Mononuclear cell (primary cell): ENCODE results near the gene ANKRD12. TPM values are rescaled to one million over a fixed set of nuclear protein-coding genes. Genes with fewer than 3 reads are reported as not detected.

Source experiments
- H3K27me3 ChIP-seq: 2 replicates; pipeline ENCODE4 v1.6.0; 2011; ENCODE audit warnings: low read length, control low read depth; ENCODE audit not compliant: insufficient read depth
- H3K4me1 ChIP-seq: 2 replicates; pipeline ENCODE4 v1.5.1; 2011; ENCODE audit warnings: mild to moderate bottlenecking, low read length, control low read depth; ENCODE audit not compliant: insufficient read depth
- H3K4me3 ChIP-seq: 2 replicates; pipeline ENCODE4 v1.5.1; 2011; ENCODE audit warnings: mild to moderate bottlenecking, low read length, moderate library complexity
- H3K9me3 ChIP-seq: 2 replicates; pipeline ENCODE4 v1.5.1; 2011; ENCODE audit warnings: low read depth, mild to moderate bottlenecking, control low read depth, low read length
- total RNA-seq: library from RNA; depleted of rRNA; stranded (reverse); fragments of >200 nt; gene quantifications from one replicate; pipeline ENCODE4 v1.2.3, GENCODE V29; 2012

Gene ANKRD12
- total RNA-seq, 1 donor, result 287 TPM

DNA sequence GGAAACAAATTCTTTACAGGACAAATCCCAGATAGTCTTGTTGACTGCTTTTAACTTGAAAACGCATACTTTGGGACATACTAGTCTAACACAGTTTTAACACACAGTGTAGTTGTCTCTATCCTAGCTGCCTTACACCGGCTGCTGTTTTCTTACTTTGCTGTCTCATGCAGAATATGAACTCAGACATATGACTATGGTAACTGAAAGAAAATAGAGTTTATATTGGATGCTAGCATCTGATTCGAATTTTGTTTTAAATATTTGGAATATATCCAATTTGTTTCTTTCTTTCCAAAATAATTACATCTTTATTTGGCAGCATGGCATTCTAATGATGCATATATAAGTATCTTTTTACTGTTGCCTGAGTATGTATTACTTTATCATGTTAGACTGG lies 69.8 kb downstream of the ANKRD12 start:
- Histone ChIP-seq H3K9me3 (no peaks in the 10 kb centered on the region), H3K4me1 (peaks cover 9% of the 10 kb centered on the region), H3K4me3 (no peak overlapping the region), H3K27me3 (no peaks in the 10 kb centered on the region)

DNA sequence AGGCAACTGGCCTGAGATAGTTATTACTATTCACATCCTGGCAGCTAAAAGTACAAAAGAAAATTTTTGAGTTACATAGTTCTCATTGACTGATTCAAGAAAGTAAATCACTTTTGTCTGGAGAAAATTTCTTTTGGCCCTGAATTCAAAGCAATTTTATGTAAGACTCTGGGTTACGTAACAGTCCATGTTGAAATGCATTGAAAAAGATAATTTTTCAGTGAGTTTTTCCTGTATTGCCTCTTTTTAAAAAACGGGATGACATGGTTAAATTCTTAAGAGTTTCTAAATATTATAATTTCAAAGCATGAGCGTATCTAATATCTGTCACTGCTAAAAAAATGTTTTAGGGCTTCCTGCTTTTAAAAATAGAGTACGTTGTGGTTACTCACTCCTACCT lies 72.7 kb downstream of the ANKRD12 start:
- H3K9me3 ChIP-seq, result no peaks in the 10 kb centered on the region
- H3K4me3 ChIP-seq, result no peak overlapping the region
- H3K4me1 ChIP-seq, result peaks cover 9% of the 10 kb centered on the region
- H3K27me3 ChIP-seq, result no peaks in the 10 kb centered on the region

DNA sequence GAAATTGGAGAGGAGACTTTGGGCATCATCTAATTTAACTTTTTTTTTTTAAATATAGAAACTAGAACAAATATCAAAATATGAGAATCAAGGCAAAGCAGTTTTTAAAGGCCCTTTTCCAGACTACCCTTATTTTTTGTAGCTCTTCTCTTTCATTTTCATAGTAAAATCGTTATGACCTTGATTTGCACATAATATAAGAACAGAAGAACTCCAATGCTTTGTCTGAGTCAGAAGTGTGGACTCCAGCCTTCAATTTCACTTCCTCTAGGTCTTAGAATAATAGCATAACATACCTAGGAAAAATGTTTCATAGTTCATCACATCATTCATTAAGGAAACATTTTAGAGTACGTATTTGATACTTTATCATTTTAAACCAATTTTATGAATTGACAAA lies 74.4 kb downstream of the ANKRD12 start:
- Histone ChIP-seq H3K9me3 (no peaks in the 10 kb centered on the region), H3K4me1 (peaks cover 9% of the 10 kb centered on the region), H3K4me3 (no peak overlapping the region), H3K27me3 (no peaks in the 10 kb centered on the region)

GRCh38 chr18:9211955-9212354 lies 75.4 kb downstream of the ANKRD12 start:
- H3K4me1 ChIP-seq, result peaks cover 9% of the 10 kb centered on the region
- H3K9me3 ChIP-seq, result no peaks in the 10 kb centered on the region

GRCh38 chr18:9215221-9215933 lies 78.8 kb downstream of the ANKRD12 start:
- Histone ChIP-seq H3K27me3 (no peaks in the 10 kb centered on the region), H3K9me3 (no peaks in the 10 kb centered on the region), H3K4me3 (no peak overlapping the region), H3K4me1 (peaks cover 2% of the 10 kb centered on the region)

More at GRCh38 chr18:9211955-9212354, 75.4 kb downstream of the ANKRD12 start:
- Histone ChIP-seq H3K27me3 (no peaks in the 10 kb centered on the region), H3K4me3 (no peak overlapping the region)

DNA sequence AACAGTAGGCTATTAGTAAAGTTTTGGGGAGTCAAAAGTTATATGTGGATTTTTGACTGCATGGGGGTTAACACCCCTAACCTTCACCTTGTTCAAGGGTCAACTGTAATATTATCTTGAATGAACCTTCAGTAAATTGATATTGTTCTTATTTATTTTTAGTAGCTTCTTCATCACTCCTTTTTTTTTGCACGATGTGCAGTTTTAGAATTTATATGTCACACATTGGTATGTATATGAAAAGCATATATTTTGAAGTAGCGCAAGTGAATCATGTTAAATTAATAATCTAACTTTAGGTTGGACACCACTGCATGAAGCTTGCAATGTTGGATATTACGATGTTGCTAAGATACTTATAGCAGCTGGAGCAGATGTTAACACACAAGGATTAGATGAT lies 79.9 kb downstream of the ANKRD12 start:
- H3K9me3 ChIP-seq, result no peaks in the 10 kb centered on the region
- no peaks in the 10 kb centered on the region for H3K27me3 ChIP-seq
- H3K4me1 ChIP-seq, result no peaks in the 10 kb centered on the region
- H3K4me3 ChIP-seq, result no peak overlapping the region

DNA sequence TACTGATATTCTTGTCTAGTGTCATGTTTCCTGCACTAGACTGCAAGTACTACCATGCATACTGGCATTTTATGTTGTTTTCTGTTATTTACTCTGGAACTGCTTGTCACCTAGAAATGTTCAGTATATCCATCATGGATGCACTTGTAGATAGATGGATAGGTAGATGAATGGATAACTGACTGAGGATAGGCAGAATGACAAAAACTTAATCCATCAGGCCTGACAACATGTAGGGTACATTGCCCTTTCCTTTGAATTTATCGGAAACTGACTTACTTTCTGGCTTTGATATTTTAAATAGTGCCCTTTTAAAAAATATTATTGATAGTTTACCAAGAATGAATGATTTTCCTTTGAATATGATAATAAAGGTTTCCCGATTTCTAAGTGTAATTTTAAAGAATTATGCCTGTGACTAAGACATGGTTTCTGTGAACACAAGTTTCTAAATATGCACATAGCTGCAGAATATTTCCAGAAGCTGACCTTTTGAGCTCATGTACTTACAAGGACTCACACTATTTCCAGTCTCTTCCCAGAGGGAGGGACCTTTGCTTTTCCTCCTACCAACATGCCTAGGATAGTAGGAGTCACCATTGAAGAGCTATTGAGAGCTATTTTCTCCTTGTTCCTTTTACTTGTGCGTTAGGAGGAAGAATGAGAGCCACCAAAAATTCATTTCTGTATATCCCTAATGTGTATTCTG lies 81.3 kb downstream of the ANKRD12 start:
- H3K4me3 ChIP-seq, result no peak overlapping the region
- H3K4me1 ChIP-seq, result no peaks in the 10 kb centered on the region
- H3K9me3 ChIP-seq, result no peaks in the 10 kb centered on the region
- no peaks in the 10 kb centered on the region for H3K27me3 ChIP-seq

- H3K27me3 ChIP-seq, result no peaks in the 10 kb centered on the region
- H3K9me3 ChIP-seq, result no peaks in the 10 kb centered on the region
- no peaks in the 10 kb centered on the region for H3K4me1 ChIP-seq
- H3K4me3 ChIP-seq, result no peak overlapping the region
These were observed 84.5 kb downstream of the ANKRD12 start for GRCh38 chr18:9221040-9221439.

DNA sequence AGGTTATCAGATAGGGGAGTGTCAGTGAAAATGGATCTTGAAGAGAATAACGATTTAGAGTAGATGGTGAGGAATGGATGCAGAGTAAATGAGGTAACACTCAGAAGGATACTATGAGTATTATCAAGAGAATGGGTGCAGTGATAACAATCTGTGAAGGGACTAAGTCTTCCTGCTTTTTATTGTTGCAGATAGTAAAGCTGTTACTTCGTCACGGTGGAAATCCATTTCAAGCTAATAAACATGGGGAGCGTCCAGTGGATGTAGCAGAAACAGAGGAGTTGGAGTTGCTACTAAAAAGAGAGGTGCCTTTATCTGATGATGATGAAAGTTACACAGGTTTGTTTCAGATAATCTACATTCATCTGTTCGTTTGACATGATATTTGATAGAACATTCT lies 85.1 kb downstream of the ANKRD12 start:
- Histone ChIP-seq H3K4me1 (no peaks in the 10 kb centered on the region), H3K4me3 (no peak overlapping the region), H3K27me3 (no peaks in the 10 kb centered on the region), H3K9me3 (no peaks in the 10 kb centered on the region)

DNA sequence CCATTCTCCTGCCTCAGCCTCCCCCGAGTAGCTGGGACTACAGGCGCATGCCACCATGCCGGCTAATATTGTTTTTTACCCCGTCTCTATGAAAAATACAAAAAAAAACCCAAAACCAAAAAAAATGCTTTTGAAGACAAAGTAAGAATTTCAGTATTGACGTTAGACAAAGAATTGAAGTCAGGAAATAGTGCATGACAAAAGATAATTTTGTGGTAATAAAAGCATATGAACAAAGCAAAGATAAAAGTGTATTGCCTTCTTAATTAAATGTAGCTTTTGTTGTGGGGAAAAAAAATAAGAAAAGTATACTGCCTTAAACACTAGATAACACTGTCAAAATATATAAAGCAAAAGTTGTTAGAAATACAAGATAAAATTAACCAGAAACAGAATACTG lies 86.8 kb downstream of the ANKRD12 start:
- H3K9me3 ChIP-seq, result no peaks in the 10 kb centered on the region
- H3K4me3 ChIP-seq, result no peak overlapping the region
- no peaks in the 10 kb centered on the region for H3K27me3 ChIP-seq
- H3K4me1 ChIP-seq, result no peaks in the 10 kb centered on the region

GRCh38 chr18:9226463-9226862 lies 89.9 kb downstream of the ANKRD12 start:
- no peaks in the 10 kb centered on the region for H3K4me1 ChIP-seq
- no peaks in the 10 kb centered on the region for H3K9me3 ChIP-seq
- no peaks in the 10 kb centered on the region for H3K27me3 ChIP-seq

GRCh38 chr18:9231852-9232486 lies 95.4 kb downstream of the ANKRD12 start:
- H3K9me3 ChIP-seq, result peaks cover 10% of the 10 kb centered on the region
- no peak overlapping the region for H3K4me3 ChIP-seq
- H3K27me3 ChIP-seq, result no peaks in the 10 kb centered on the region
- no peaks in the 10 kb centered on the region for H3K4me1 ChIP-seq

More at GRCh38 chr18:9226463-9226862, 89.9 kb downstream of the ANKRD12 start:
- H3K4me3 ChIP-seq, result no peak overlapping the region

DNA sequence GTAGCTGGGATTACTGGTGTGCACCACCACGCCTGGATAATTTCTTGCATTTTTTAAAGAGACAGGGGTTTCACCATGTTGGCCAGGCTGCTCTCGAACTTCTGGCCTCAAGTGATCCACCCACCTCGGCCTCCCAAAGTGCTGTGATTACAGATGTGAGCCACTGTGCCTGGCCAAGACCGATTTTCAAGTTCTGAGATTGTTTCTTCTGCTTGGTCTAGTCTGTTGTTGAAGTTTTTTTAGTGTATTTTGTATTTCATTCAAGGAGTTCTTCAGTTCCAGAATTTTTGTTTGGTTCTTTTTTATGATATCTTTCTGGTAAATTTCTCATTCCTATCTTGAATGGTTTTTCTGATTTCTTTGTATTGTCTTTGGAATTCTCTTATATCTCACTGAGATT lies 96.4 kb downstream of the ANKRD12 start:
- H3K4me1 ChIP-seq, result peaks cover 4% of the 10 kb centered on the region
- H3K4me3 ChIP-seq, result no peak overlapping the region
- no peaks in the 10 kb centered on the region for H3K27me3 ChIP-seq
- H3K9me3 ChIP-seq, result peaks cover 10% of the 10 kb centered on the region

DNA sequence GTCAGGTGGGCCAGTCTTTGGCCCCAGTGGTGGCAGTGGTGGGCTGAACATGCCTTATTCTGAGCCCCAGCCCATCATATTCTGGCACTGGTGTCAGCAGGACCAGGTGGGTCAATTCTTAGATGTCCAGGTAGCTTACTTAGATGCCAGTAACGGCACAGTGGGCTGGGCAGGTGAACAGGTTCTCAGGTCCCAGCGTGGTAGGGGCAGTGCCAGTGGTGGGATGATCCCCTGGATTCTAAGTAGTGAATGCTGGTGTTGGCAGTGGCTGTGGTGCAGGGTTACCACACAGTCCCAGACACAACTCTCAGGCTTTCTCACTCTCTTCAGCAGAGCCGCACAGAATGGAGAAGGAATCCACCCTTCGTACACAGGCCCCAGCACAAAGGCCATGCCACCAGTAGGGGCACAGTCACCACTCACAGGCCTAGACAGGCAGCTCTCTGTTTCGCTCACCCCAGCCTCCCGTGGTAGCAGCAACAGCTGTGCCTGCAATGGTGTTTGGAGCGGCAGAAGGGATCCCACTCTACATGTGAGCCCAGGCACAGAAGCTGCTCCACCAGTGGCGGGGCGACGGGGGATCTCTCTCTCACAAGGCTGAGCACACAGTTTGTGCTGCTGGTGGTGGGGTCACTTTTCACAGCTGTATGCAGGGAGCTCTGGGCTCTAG lies 97.3 kb downstream of the ANKRD12 start:
- peaks cover 10% of the 10 kb centered on the region for H3K9me3 ChIP-seq
- no peak overlapping the region for H3K4me3 ChIP-seq
- no peaks in the 10 kb centered on the region for H3K27me3 ChIP-seq
- peaks cover 7% of the 10 kb centered on the region for H3K4me1 ChIP-seq

- Histone ChIP-seq H3K4me1 (peaks cover 7% of the 10 kb centered on the region), H3K9me3 (peaks cover 10% of the 10 kb centered on the region), H3K4me3 (no peak overlapping the region), H3K27me3 (no peaks in the 10 kb centered on the region)
These were observed 97.9 kb downstream of the ANKRD12 start for GRCh38 chr18:9234528-9234927.
